ENCODE data around the gene GPANK1. TPM values are rescaled to one million over a fixed set of nuclear protein-coding genes. Genes with fewer than 3 reads are reported as not detected.

GPANK1 gene
- total and polyA plus RNA-seq, 10 of the 15 experiments (the other 5 are each of a cell fraction or from before 2014, with no cell fraction given): 11.7 to 36.3 (median 17.5) TPM

- no peak for TF ChIP-seq E4F1 (IDR thresholded peaks at IDR 0.05; ENCODE audit: borderline replicate concordance, partially characterized antibody)
- TF ChIP-seq EED (IDR thresholded peaks at IDR 0.05; ENCODE audit: low read depth): no peak
- TF ChIP-seq CHD1 (IDR thresholded peaks at IDR 0.05; ENCODE audit: low read depth, low read length): no peak
- TF ChIP-seq, protein P1, sequence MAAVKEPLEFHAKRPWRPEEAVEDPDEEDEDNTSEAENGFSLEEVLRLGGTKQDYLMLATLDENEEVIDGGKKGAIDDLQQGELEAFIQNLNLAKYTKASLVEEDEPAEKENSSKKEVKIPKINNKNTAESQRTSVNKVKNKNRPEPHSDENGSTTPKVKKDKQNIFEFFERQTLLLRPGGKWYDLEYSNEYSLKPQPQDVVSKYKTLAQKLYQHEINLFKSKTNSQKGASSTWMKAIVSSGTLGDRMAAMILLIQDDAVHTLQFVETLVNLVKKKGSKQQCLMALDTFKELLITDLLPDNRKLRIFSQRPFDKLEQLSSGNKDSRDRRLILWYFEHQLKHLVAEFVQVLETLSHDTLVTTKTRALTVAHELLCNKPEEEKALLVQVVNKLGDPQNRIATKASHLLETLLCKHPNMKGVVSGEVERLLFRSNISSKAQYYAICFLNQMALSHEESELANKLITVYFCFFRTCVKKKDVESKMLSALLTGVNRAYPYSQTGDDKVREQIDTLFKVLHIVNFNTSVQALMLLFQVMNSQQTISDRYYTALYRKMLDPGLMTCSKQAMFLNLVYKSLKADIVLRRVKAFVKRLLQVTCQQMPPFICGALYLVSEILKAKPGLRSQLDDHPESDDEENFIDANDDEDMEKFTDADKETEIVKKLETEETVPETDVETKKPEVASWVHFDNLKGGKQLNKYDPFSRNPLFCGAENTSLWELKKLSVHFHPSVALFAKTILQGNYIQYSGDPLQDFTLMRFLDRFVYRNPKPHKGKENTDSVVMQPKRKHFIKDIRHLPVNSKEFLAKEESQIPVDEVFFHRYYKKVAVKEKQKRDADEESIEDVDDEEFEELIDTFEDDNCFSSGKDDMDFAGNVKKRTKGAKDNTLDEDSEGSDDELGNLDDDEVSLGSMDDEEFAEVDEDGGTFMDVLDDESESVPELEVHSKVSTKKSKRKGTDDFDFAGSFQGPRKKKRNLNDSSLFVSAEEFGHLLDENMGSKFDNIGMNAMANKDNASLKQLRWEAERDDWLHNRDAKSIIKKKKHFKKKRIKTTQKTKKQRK (IDR thresholded peaks at IDR 0.05; ENCODE audit: low read depth, low read length): no peak
- TF ChIP-seq RB1 (IDR thresholded peaks at IDR 0.05; ENCODE audit: borderline replicate concordance): no peak
- Histone ChIP-seq H2AFZ (ENCODE audit: control insufficient read depth, low read depth, low read length) (no peak overlapping the region), H3K4me3 (peak overlapping the region; percentile 86), H3K4me2 (ENCODE audit: control insufficient read depth, insufficient read depth) (peak overlapping the region; percentile 74), H3K9me3 (replicated peaks; ENCODE audit: control insufficient read depth, insufficient read depth, low read length) (no peaks in the 10 kb centered on the region), H3K27me3 (replicated peaks in 1 of 2; ENCODE audit: control insufficient read depth in 2 of 2, insufficient read depth in 2 of 2, low read length in 1 of 2) (no peaks in the 10 kb centered on the region), H3K36me3 (ENCODE audit: control insufficient read depth in 2 of 2, insufficient read depth in 2 of 2, low read length in 1 of 2) (peaks cover 26 to 32% of the 10 kb centered on the region in 2 experiments), H3K9ac (ENCODE audit: control insufficient read depth, insufficient read depth, low read length) (peak overlapping the region; percentile 99), H3K4me1 (ENCODE audit: control insufficient read depth, insufficient read depth, low read length) (peaks cover 3% of the 10 kb centered on the region), H4K20me1 (ENCODE audit: control insufficient read depth, insufficient read depth) (peaks cover 4% of the 10 kb centered on the region; the same call in 1 of the 2 replicates), H3K79me2 (ENCODE audit: control insufficient read depth, insufficient read depth, low read length) (peaks cover 39% of the 10 kb centered on the region), H3K27ac (ENCODE audit: control insufficient read depth, insufficient read depth) (peak overlapping the region; percentile 96)
- SMC1A ChIA-PET (ENCODE audit: uncharacterized antibody, unreplicated experiment): interaction anchor here (0.7 to 2.9 kb wide), 16 partner anchors 12 to 241 kb away, joined by 3 to 15 read pairs (median 4); partner anchors contain the start of genes BAG6, C6orf47, DDX39B and GPANK1
- CTCF ChIA-PET: interaction anchor here (0.9 to 3.0 kb wide), 11 partner anchors 22 to 81 kb away, joined by 3 to 17 read pairs (median 4); partner anchors contain the start of genes ABHD16A, ATP6V1G2, BAG6 and LY6G5C
- ATAC-seq: no peak
- in situ Hi-C loops (cut with MboI): no loop called here
- no peak for FAIRE-seq
- POLR2A ChIA-PET: interaction anchor here (0.6 to 5.2 kb wide), 19 partner anchors 12 to 313 kb away, joined by 3 to 58 read pairs (median 3); partner anchors contain the start of genes ABHD16A, APOM, BAG6 and C6orf47
- no peak for DNase-seq (ENCODE audit: low read depth, low spot score)
- intact Hi-C loops (cut with micrococcal nuclease; ENCODE audit: unreplicated experiment): no loop called here
- 7% methylated on average over 4 of the region's 4 CpGs for WGBS (ENCODE audit: insufficient coverage, insufficient replicate concordance, low lambda C conversion rate, missing lambda C conversion rate)
- no TSS peak for BruUV-seq (replicated peaks)
- RAD21 ChIA-PET (ENCODE audit: unreplicated experiment): interaction anchor here (0.6 to 2.6 kb wide), 7 partner anchors 23 to 208 kb away, joined by 3 to 11 read pairs (median 3); partner anchors contain the start of genes ATP6V1G2, BAG6, NFKBIL1 and TNF
Observed at GRCh38 chr6:31621991-31622390, 42.8 kb downstream of the GPANK1 start.

All from GM12878 (cell line).